Retinal pigment epithelial cell (primary cell): ENCODE measurements around the gene HOXD12.

Experiments
- DNase-seq: peaks from one replicate; pipeline ENCODE4 v3.0.0-alpha.2; 2010; ENCODE audit warnings: low read depth
- H3K4me3 ChIP-seq: 2 replicates; pipeline ENCODE4 v1.5.1; 2011; ENCODE audit warnings: mild to moderate bottlenecking, low read length, control low read depth, moderate library complexity
- TF ChIP-seq, protein P1 (sequence below): conservative IDR thresholded peaks from 2 replicates; pipeline ENCODE4 v1.5.1; 2011; ENCODE audit warnings: low read depth, low read length, control low read depth, inconsistent platforms

Gene HOXD12

DNA sequence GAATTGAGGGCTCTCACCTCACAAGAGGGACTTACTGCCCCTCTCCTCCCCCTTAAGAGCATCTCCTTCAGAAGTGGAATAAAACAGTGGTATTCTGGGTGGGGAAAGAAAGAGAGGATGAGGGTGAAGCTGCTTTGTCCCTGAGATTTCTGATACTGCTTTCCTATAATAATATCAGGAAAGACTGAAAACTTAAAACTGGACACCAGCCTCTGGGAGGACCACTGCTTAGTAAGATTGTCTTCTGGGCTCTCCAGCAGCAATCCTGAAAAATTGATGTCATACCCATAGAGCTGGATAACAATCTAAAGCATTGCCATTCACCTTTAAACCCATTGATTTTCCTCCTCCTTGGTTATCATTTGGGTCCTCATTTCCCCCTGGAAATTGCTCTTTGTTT lies 47.0 kb downstream of the HOXD12 start:
- DNase-seq = no peak

DNA sequence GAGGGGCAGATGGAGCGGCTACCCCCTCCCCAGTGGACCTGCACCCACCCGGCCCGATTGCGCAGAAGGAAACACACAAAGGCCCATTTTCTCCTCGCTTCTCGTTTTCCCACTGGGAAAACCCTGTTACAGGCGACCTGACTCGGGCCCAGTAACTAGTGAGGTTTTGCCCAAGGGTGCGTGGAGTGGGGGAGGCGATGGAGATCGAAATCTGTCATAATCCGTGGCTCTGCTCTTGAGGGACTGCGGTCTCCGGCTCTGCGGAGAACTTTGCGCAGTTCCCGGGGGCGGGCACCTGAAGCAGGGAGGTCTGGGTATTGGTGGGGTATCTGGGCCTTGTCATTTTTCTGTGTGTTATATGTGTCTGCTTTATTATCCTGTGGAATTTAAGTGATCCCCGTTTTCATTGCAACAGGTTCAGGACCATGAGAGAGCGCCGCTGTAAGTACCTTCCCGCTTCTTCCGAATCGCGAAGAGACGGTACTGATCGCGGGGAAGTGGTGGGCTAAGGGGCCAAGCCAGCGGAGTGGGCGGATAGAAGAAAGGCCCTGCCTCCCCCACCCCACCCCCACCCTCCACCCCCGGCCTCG lies 47.7 kb downstream of the HOXD12 start:
- no peak for DNase-seq
- H3K4me3 ChIP-seq = no peak overlapping the region
- TF ChIP-seq, protein P1, sequence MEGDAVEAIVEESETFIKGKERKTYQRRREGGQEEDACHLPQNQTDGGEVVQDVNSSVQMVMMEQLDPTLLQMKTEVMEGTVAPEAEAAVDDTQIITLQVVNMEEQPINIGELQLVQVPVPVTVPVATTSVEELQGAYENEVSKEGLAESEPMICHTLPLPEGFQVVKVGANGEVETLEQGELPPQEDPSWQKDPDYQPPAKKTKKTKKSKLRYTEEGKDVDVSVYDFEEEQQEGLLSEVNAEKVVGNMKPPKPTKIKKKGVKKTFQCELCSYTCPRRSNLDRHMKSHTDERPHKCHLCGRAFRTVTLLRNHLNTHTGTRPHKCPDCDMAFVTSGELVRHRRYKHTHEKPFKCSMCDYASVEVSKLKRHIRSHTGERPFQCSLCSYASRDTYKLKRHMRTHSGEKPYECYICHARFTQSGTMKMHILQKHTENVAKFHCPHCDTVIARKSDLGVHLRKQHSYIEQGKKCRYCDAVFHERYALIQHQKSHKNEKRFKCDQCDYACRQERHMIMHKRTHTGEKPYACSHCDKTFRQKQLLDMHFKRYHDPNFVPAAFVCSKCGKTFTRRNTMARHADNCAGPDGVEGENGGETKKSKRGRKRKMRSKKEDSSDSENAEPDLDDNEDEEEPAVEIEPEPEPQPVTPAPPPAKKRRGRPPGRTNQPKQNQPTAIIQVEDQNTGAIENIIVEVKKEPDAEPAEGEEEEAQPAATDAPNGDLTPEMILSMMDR = no peak

More for the DNA sequence above, 47.0 kb downstream of the HOXD12 start:
- TF ChIP-seq, protein P1 = no peak
- H3K4me3 ChIP-seq = no peak overlapping the region

DNA sequence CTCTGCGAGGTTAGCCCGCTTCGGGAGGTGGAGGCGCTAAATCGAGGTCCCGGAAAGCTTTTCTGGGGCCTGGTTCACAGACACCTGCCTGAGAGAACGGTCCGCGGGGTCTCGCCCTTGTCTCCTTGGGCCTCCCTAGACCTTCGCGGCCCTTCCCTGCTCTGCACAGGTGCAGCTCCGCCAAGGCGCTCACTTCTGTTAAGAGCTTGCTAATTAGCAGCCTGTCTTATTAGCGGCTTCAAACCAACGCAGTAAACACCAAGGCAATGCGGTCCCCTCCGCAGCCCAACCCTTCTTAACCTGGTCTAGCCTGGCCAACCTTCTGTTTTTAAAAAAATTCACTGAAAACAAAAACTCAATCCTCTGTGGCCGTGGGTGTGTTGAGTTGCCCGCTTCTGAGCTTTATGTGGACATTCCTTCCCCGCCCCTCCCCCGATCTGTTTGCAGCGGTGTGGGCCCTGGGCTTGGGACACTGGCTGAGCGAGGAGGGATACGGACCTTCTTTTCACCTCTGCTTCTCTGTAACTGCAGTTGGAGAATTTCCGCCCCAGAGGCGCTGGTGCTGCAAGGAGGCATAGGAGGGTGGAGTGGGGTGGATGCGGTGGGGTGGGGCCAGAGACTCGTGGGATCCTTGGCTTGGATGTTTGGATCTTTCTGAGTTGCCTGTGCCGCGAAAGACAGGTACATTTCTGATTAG lies 48.4 kb downstream of the HOXD12 start:
- H3K4me3 ChIP-seq = no peak overlapping the region
- TF ChIP-seq, protein P1 = no peak
- DNase-seq = no peak

DNA sequence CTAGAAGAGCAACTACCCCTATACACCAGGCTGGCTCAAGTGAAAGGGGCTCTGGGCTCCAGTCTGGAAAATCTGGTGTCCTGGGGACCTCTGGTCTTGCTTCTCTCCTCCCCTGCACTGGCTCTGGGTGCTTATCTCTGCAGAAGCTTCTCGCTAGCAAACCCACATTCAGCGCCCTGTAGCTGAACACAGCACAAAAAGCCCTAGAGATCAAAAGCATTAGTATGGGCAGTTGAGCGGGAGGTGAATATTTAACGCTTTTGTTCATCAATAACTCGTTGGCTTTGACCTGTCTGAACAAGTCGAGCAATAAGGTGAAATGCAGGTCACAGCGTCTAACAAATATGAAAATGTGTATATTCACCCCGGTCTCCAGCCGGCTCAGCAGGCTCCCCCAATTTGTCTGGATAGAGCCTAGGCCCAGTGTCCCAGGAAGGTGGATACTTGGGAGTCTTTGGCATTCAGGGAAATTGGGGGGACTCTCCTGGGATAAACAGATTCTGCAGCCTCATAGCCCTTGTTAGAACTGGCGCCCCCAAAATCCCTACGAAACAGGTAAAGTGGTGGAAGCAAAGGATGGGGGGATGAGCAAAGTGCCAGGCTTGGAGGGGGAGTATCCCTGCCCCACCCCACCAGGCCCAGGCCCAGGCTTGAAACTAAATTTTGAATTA lies 49.3 kb downstream of the HOXD12 start:
- TF ChIP-seq, protein P1 = no peak
- no peak for DNase-seq
- no peak overlapping the region for H3K4me3 ChIP-seq

DNA sequence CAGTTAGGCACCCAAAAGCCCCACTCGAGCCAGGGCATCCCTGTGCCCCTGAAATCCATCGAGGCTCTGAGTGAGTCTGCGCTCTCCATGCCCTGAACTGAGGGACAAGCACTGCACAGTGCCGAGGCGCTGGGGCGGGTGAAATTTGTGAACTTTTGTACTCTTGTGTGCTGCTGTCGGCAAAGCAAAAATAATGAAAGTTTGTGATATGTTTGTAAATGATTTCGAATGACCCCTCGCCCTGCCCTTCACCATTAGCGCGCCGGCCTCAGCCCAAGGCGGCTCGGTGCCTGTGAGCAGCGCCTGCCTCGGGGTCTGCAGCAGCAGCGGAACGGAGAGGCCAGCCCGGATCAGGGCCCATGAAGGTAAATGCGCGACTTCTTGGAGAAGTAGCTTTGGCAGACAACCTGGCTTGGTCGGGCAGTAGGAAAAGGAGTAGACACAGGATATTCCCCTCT lies 49.9 kb downstream of the HOXD12 start:
- no peak for DNase-seq
- TF ChIP-seq, protein P1 = no peak
- H3K4me3 ChIP-seq = no peak overlapping the region

DNA sequence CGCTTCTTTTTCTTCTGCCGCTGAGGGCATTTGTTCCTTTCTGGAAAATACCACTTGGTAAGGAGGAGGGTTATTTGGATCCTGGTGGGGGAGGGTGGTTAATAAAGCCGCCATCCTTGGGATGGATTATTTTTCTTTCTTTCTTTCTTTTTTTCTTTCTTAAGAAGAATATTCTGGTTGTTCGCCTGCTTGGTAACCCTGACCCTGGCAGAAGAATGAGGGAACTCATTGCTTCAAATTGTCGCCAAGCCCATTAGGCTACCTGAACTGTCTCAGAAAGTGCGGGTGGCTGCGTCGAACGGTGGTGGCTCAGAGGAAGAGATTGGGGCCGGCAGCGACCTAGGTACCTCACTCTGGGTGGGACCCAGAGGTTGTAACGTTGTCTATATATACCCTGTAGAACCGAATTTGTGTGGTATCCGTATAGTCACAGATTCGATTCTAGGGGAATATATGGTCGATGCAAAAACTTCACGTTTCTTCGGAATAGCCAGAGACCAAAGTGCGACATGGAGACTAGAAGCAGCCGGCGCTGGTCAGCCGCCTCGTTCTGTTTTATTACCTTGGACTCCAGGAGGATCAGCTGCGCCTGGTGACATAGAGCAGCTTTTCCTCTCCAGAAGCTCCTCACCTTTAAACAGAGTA lies 50.5 kb downstream of the HOXD12 start:
- TF ChIP-seq, protein P1 = no peak
- no peak overlapping the region for H3K4me3 ChIP-seq
- no peak for DNase-seq
